ENCODE data around the gene KCNA1. TPM values are rescaled to one million over a fixed set of nuclear protein-coding genes. Genes with fewer than 3 reads are reported as not detected.

Gene KCNA1
- total RNA-seq, 1 experiment from 2014 or later = not detected

DNA sequence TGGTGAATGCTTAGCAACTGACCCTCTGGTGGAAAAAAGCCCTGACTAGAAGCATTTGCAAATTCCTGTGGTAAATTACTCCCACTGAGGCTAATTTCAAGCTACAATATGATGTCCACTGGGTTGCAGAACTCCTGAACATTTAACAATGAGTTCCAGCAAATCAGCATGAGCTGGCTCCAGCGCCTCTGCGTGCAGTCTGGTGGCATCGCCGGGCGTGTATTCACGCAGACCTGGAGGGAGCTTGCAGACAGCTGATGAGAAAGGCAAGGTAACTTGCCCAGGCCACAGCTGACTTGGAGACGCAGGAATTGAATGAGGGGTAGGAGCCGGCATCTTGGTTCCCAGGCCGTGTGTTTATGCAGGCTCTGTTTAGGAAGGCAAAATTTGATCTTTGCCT, 45.1 kb upstream of the KCNA1 start:
- CTCF ChIA-PET = no interaction called here
- intact Hi-C loops (cut with micrococcal nuclease) = no loop called here
- POLR2A ChIA-PET (ENCODE audit: unreplicated experiment) = no interaction called here

GRCh38 chr12:4865246-4865645, 44.5 kb upstream of the KCNA1 start:
- no peak overlapping the region for H2AFZ ChIP-seq (ENCODE audit: low read length)
- H3K79me2 ChIP-seq (ENCODE audit: low read length) = no peaks in the 10 kb centered on the region
- ATAC-seq (no peak), DNase-seq (no peak)
- H3K9ac ChIP-seq (ENCODE audit: low read length) = no peak overlapping the region
- no peak overlapping the region for H3K27ac ChIP-seq (ENCODE audit: low read length)
- no peaks in the 10 kb centered on the region for H4K20me1 ChIP-seq (ENCODE audit: low read length)
- no peaks in the 10 kb centered on the region for H3K4me1 ChIP-seq (ENCODE audit: insufficient read depth, low read length)
- TF ChIP-seq EZH2 (IDR thresholded peaks at IDR 0.05; ENCODE audit: low read length, unreplicated experiment) = no peak
- TF ChIP-seq, protein P1, sequence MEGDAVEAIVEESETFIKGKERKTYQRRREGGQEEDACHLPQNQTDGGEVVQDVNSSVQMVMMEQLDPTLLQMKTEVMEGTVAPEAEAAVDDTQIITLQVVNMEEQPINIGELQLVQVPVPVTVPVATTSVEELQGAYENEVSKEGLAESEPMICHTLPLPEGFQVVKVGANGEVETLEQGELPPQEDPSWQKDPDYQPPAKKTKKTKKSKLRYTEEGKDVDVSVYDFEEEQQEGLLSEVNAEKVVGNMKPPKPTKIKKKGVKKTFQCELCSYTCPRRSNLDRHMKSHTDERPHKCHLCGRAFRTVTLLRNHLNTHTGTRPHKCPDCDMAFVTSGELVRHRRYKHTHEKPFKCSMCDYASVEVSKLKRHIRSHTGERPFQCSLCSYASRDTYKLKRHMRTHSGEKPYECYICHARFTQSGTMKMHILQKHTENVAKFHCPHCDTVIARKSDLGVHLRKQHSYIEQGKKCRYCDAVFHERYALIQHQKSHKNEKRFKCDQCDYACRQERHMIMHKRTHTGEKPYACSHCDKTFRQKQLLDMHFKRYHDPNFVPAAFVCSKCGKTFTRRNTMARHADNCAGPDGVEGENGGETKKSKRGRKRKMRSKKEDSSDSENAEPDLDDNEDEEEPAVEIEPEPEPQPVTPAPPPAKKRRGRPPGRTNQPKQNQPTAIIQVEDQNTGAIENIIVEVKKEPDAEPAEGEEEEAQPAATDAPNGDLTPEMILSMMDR (conservative IDR thresholded peaks at IDR 0.05; ENCODE audit: low read depth, low read length) = no peak
- TF ChIP-seq EZH2phosphoT487 (IDR thresholded peaks at IDR 0.05; ENCODE audit: borderline replicate concordance, low read length) = no peak
- H3K4me3 ChIP-seq (ENCODE audit: low read length) = no peak overlapping the region
- no peaks in the 10 kb centered on the region for H3K9me2 ChIP-seq (replicated peaks; ENCODE audit: low read length)
- ChIA-PET POLR2A (ENCODE audit: unreplicated experiment) (no interaction called here), CTCF (no interaction called here)
- BruUV-seq (replicated peaks) = no TSS peak
- H3K4me2 ChIP-seq (ENCODE audit: low read length) = no peak overlapping the region
- peaks cover 22% of the 10 kb centered on the region; the same call in 1 of the 2 replicates for H3K27me3 ChIP-seq (ENCODE audit: low read length)
- no peaks in the 10 kb centered on the region for H3K9me3 ChIP-seq (ENCODE audit: low read length)
- intact Hi-C loops (cut with micrococcal nuclease) = no loop called here
- no peaks in the 10 kb centered on the region for H3F3A ChIP-seq (ENCODE audit: low read length, unreplicated experiment)
- no peaks in the 10 kb centered on the region for H3K36me3 ChIP-seq (ENCODE audit: low read depth, low read length)

More for the DNA sequence above, 45.1 kb upstream of the KCNA1 start:
- no peak overlapping the region for H3K4me2 ChIP-seq (ENCODE audit: low read length)
- no peak overlapping the region for H3K4me3 ChIP-seq (ENCODE audit: low read length)
- no peaks in the 10 kb centered on the region for H3K79me2 ChIP-seq (ENCODE audit: low read length)
- no TSS peak for BruUV-seq (replicated peaks)
- H2AFZ ChIP-seq (ENCODE audit: low read length) = no peak overlapping the region
- no peaks in the 10 kb centered on the region for H3K36me3 ChIP-seq (ENCODE audit: low read depth, low read length)
- DNase-seq = no peak
- H3K9me3 ChIP-seq (ENCODE audit: low read length) = no peaks in the 10 kb centered on the region
- H3K27me3 ChIP-seq (ENCODE audit: low read length) = peaks cover 27% of the 10 kb centered on the region
- no peaks in the 10 kb centered on the region for H4K20me1 ChIP-seq (ENCODE audit: low read length)
- no peak for TF ChIP-seq EZH2 (IDR thresholded peaks at IDR 0.05; ENCODE audit: low read length, unreplicated experiment)
- no peak for TF ChIP-seq EZH2phosphoT487 (IDR thresholded peaks at IDR 0.05; ENCODE audit: borderline replicate concordance, low read length)
- TF ChIP-seq, protein P1 (conservative IDR thresholded peaks at IDR 0.05; ENCODE audit: low read depth, low read length) = no peak
- H3F3A ChIP-seq (ENCODE audit: low read length, unreplicated experiment) = no peaks in the 10 kb centered on the region
- ATAC-seq = no peak
- no peak overlapping the region for H3K27ac ChIP-seq (ENCODE audit: low read length)
- H3K9ac ChIP-seq (ENCODE audit: low read length) = no peak overlapping the region
- H3K9me2 ChIP-seq (replicated peaks; ENCODE audit: low read length) = no peaks in the 10 kb centered on the region
- H3K4me1 ChIP-seq (ENCODE audit: insufficient read depth, low read length) = no peaks in the 10 kb centered on the region

- POLR2A ChIA-PET (ENCODE audit: unreplicated experiment) = no interaction called here
- BruUV-seq (replicated peaks) = no TSS peak
- CTCF ChIA-PET = no interaction called here
- peaks cover 20% of the 10 kb centered on the region; the same call in 1 of the 2 replicates for H3K27me3 ChIP-seq (ENCODE audit: low read length)
- H4K20me1 ChIP-seq (ENCODE audit: low read length) = no peaks in the 10 kb centered on the region
- H3K79me2 ChIP-seq (ENCODE audit: low read length) = no peaks in the 10 kb centered on the region
- H3K4me3 ChIP-seq (ENCODE audit: low read length) = no peak overlapping the region
- DNase-seq (no peak), ATAC-seq (no peak)
- H2AFZ ChIP-seq (ENCODE audit: low read length) = no peak overlapping the region
- intact Hi-C loops (cut with micrococcal nuclease) = no loop called here
- H3K4me2 ChIP-seq (ENCODE audit: low read length) = no peak overlapping the region
- no peaks in the 10 kb centered on the region for H3F3A ChIP-seq (ENCODE audit: low read length, unreplicated experiment)
- no peak overlapping the region for H3K27ac ChIP-seq (ENCODE audit: low read length)
- no peaks in the 10 kb centered on the region for H3K4me1 ChIP-seq (ENCODE audit: insufficient read depth, low read length)
- no peaks in the 10 kb centered on the region for H3K9me3 ChIP-seq (ENCODE audit: low read length)
- H3K9ac ChIP-seq (ENCODE audit: low read length) = no peak overlapping the region
- TF ChIP-seq, protein P1 (conservative IDR thresholded peaks at IDR 0.05; ENCODE audit: low read depth, low read length) = no peak
- no peak for TF ChIP-seq EZH2phosphoT487 (IDR thresholded peaks at IDR 0.05; ENCODE audit: borderline replicate concordance, low read length)
- TF ChIP-seq EZH2 (IDR thresholded peaks at IDR 0.05; ENCODE audit: low read length, unreplicated experiment) = no peak
- no peaks in the 10 kb centered on the region for H3K9me2 ChIP-seq (replicated peaks; ENCODE audit: low read length)
- no peaks in the 10 kb centered on the region for H3K36me3 ChIP-seq (ENCODE audit: low read depth, low read length)
These were observed 43.4 kb upstream of the KCNA1 start for GRCh38 chr12:4866299-4866698.

Data from PC-3 (cell line).